PC-9 (cell line): ENCODE measurements around the gene FBH1. TPM values are rescaled to one million over a fixed set of nuclear protein-coding genes. Genes with fewer than 3 reads are reported as not detected.
A peak's percentile ranks its signal among the peaks of the same experiment; 100 is the strongest.

Source experiments
- BruUV-seq: library from RNA; stranded (reverse); fragments of 400-500 nt; replicated peaks from 2 replicates; lab custom pipeline; 2021; lab: Mats Ljungman, UMichigan
- CTCF ChIA-PET: fragments of 300-600 bp; sonication (Branson Sonifier 250); formaldehyde crosslinking; loops from one replicate; lab custom pipeline; 2022; ENCODE audit warnings: antibody characterized with exemption; lab: Charles Lee
- POLR2A ChIA-PET: fragments of 300-600 bp; sonication (Branson Sonifier 250); formaldehyde crosslinking; loops from one replicate; lab custom pipeline; 2022; ENCODE audit warnings: antibody characterized with exemption; ENCODE audit not compliant: unreplicated experiment; lab: Charles Lee
- DNase-seq, 2 experiments: peaks; one replicate each; pipeline versions ENCODE4 v3.0.0 to v3.0.0-alpha.2; 2015 to 2022; ENCODE audit warnings: mixed read lengths in 1 of 2
- H2AFZ ChIP-seq: fragments of 200-600 bp; sonication (generic); 2 replicates; pipeline ENCODE4 v1.8.1; 2017; ENCODE audit warnings: antibody characterized with exemption
- H3F3A ChIP-seq: fragments of 200-600 bp; sonication (generic); 2 replicates; pipeline ENCODE4 v1.8.1; 2017; ENCODE audit warnings: antibody characterized with exemption, mild to moderate bottlenecking, low read depth; ENCODE audit not compliant: insufficient read depth
- H3K27ac ChIP-seq: fragments of 200-600 bp; sonication (generic); 2 replicates; pipeline ENCODE4 v1.6.1; 2016; ENCODE audit warnings: mixed run types
- H3K27me3 ChIP-seq: fragments of 200-600 bp; sonication (generic); 2 replicates; pipeline ENCODE4 v1.6.1; 2016; ENCODE audit warnings: low read depth, mixed run types; ENCODE audit not compliant: insufficient read depth
- H3K36me3 ChIP-seq: fragments of 200-600 bp; sonication (generic); 2 replicates; pipeline ENCODE4 v1.6.1; 2016; ENCODE audit warnings: low read depth, mixed run types
- H3K4me1 ChIP-seq: fragments of 200-600 bp; sonication (generic); replicated peaks from 2 replicates; pipeline ENCODE4 v1.6.1; 2016; ENCODE audit warnings: mixed run types; ENCODE audit not compliant: insufficient read depth
- H3K4me2 ChIP-seq: fragments of 200-600 bp; sonication (generic); 2 replicates; pipeline ENCODE4 v1.6.1; 2017; ENCODE audit warnings: mixed run types
- H3K4me3 ChIP-seq: fragments of 200-600 bp; sonication (generic); 2 replicates; pipeline ENCODE4 v1.6.1; 2016; ENCODE audit warnings: mixed run types
- H3K79me2 ChIP-seq: fragments of 200-600 bp; sonication (generic); 2 replicates; pipeline ENCODE4 v1.6.1; 2017; ENCODE audit warnings: low read depth, mixed run types
- H3K9me2 ChIP-seq: fragments of 200-600 bp; sonication (generic); 2 replicates; pipeline ENCODE4 v1.8.1; 2017; ENCODE audit warnings: mild to moderate bottlenecking; ENCODE audit not compliant: insufficient read depth
- H3K9me3 ChIP-seq: fragments of 200-600 bp; sonication (generic); 2 replicates; pipeline ENCODE4 v1.8.1; 2016; ENCODE audit warnings: low read depth; ENCODE audit not compliant: insufficient read depth
- H4K20me1 ChIP-seq: fragments of 200-600 bp; sonication (generic); 2 replicates; pipeline ENCODE4 v1.8.1; 2017; ENCODE audit not compliant: insufficient read depth
- CTCF ChIP-seq: fragments of 200-600 bp; sonication (generic); conservative IDR thresholded peaks from 2 replicates; pipeline ENCODE4 v1.6.1; 2017; ENCODE audit warnings: mixed run types, antibody characterized with exemption, mild to moderate bottlenecking, moderate library complexity
- EZH2 ChIP-seq: fragments of 200-600 bp; sonication (generic); IDR thresholded peaks from 2 replicates; pipeline ENCODE4 v1.8.0; 2017; ENCODE audit warnings: antibody characterized with exemption, low read depth
- intact Hi-C: fragments of 100-400 bp; cut with micrococcal nuclease; formaldehyde crosslinking; loops from one replicate; pipeline ENCODE4 v1.10.0; 2022; ENCODE audit not compliant: unreplicated experiment
- total RNA-seq: library from RNA; stranded (reverse); gene quantifications from 2 replicates; pipeline ENCODE4 v1.2.3, GENCODE V29; 2021

FBH1 gene
- total RNA-seq, 1 experiment from 2014 or later = 68.0 TPM

GRCh38 chr10:5958077-5958476 is 68.0 kb downstream of the FBH1 start:
- Histone ChIP-seq H3K9me3 (no peaks in the 10 kb centered on the region), H3K79me2 (no peaks in the 10 kb centered on the region), H3K36me3 (no peaks in the 10 kb centered on the region), H4K20me1 (no peaks in the 10 kb centered on the region), H3K4me1 (peaks cover 20% of the 10 kb centered on the region), H3K4me2 (no peak overlapping the region; the same call in 1 of the 2 replicates), H2AFZ (no peak overlapping the region), H3K27ac (peak overlapping the region; percentile 78), H3K9me2 (no peaks in the 10 kb centered on the region), H3F3A (peaks cover 6% of the 10 kb centered on the region; the same call in 1 of the 2 replicates), H3K27me3 (no peaks in the 10 kb centered on the region), H3K4me3 (no peak overlapping the region)
- ChIA-PET POLR2A (interaction anchor here (0.7 kb wide), 1 partner anchor 11 kb away, joined by 3 read pairs; no protein-coding TSS in a partner anchor), CTCF (interaction anchor here (0.7 kb wide), 1 partner anchor 55 kb away, joined by 4 read pairs; no protein-coding TSS in a partner anchor)
- no TSS peak for BruUV-seq
- no peak for DNase-seq
- intact Hi-C loops = loop anchor here (2.0 kb wide), 1 partner anchor 19 kb away; the partner anchor contains the start of gene IL15RA
- TF ChIP-seq EZH2 (no peak), CTCF (no peak)

- peak; percentile 49 to 73 for DNase-seq
- H3K4me1 ChIP-seq = peaks cover 20% of the 10 kb centered on the region
- H4K20me1 ChIP-seq = no peaks in the 10 kb centered on the region
- TF ChIP-seq EZH2 (no peak), CTCF (no peak)
- no TSS peak for BruUV-seq
- no peaks in the 10 kb centered on the region for H3K36me3 ChIP-seq
- no peaks in the 10 kb centered on the region for H3K9me2 ChIP-seq
- POLR2A ChIA-PET = interaction anchor here (0.5 to 1.0 kb wide), 5 partner anchors 12 to 1169 kb away, joined by 3 to 22 read pairs (median 3); no protein-coding TSS in a partner anchor
- H3K27ac ChIP-seq = peak overlapping the region; percentile 78
- peak overlapping the region; percentile 36 for H3K4me2 ChIP-seq
- H3K79me2 ChIP-seq = no peaks in the 10 kb centered on the region
- intact Hi-C loops = loop anchor here (2.0 kb wide), 1 partner anchor 18 kb away; the partner anchor contains the start of gene IL15RA
- peaks cover 6% of the 10 kb centered on the region; the same call in 1 of the 2 replicates for H3F3A ChIP-seq
- CTCF ChIA-PET = interaction anchor here (0.7 kb wide), 1 partner anchor 56 kb away, joined by 4 read pairs; no protein-coding TSS in a partner anchor
- H2AFZ ChIP-seq = no peak overlapping the region
- no peaks in the 10 kb centered on the region for H3K9me3 ChIP-seq
- no peaks in the 10 kb centered on the region for H3K27me3 ChIP-seq
- H3K4me3 ChIP-seq = no peak overlapping the region
These were observed 68.6 kb downstream of the FBH1 start for GRCh38 chr10:5958675-5959074.

GRCh38 chr10:5959142-5959541 is 69.1 kb downstream of the FBH1 start:
- H3K27me3 ChIP-seq = no peaks in the 10 kb centered on the region
- DNase-seq = peak in 1 of 2 experiments; percentile 46
- no peaks in the 10 kb centered on the region for H3K79me2 ChIP-seq
- ChIA-PET CTCF (no interaction called here), POLR2A (interaction anchor here (0.5 to 1.0 kb wide), 4 partner anchors 12 to 1169 kb away, joined by 3 to 22 read pairs (median 4); no protein-coding TSS in a partner anchor)
- H4K20me1 ChIP-seq = no peaks in the 10 kb centered on the region
- H3K4me3 ChIP-seq = no peak overlapping the region
- H3F3A ChIP-seq = peaks cover 6% of the 10 kb centered on the region; the same call in 1 of the 2 replicates
- no peak overlapping the region for H2AFZ ChIP-seq
- peaks cover 20% of the 10 kb centered on the region for H3K4me1 ChIP-seq
- no peaks in the 10 kb centered on the region for H3K36me3 ChIP-seq
- H3K9me2 ChIP-seq = no peaks in the 10 kb centered on the region
- no peak for TF ChIP-seq EZH2
- TF ChIP-seq CTCF = no peak
- no peaks in the 10 kb centered on the region for H3K9me3 ChIP-seq
- intact Hi-C loops = loop anchor here (2.0 kb wide), 1 partner anchor 18 kb away; the partner anchor contains the start of gene IL15RA
- BruUV-seq = TSS peak; percentile 91
- peak overlapping the region; percentile 78 for H3K27ac ChIP-seq
- H3K4me2 ChIP-seq = peak overlapping the region; percentile 36
